Body of pancreas (tissue), 4 donors: ENCODE results near the gene RFX7. TPM values are rescaled to one million over a fixed set of nuclear protein-coding genes. Genes with fewer than 3 reads are reported as not detected.

ENCODE experiments used
- ATAC-seq: fragments of 150-250 bp; one replicate; pipeline ENCODE4 v1.9.1; 2016
- DNase-seq, 4 donors: peaks; one replicate each; pipeline ENCODE4 v3.0.0-alpha.2; 2019
- H3K27ac ChIP-seq, 4 donors: fragments of 200-600 bp; sonication (generic); 1 replicate in 3 of 4; 2 replicates in 1 of 4; pipeline versions ENCODE4 v1.5.1 to v1.6.1; 2016 to 2019; ENCODE audit warnings: mild to moderate bottlenecking in 1 of 4, mixed read lengths in 1 of 4, moderate library complexity in 1 of 4
- H3K27me3 ChIP-seq, 2 donors: fragments of 200-600 bp; sonication (generic); one replicate each; pipeline ENCODE4 v1.6.0; 2016; ENCODE audit warnings: mild to moderate bottlenecking in 1 of 2
- H3K36me3 ChIP-seq, 2 donors: fragments of 200-600 bp; sonication (generic); replicated peaks in 1 of 2; 2 replicates each; pipeline ENCODE4 v1.5.1; 2016; ENCODE audit warnings: low read depth in 2 of 2; ENCODE audit not compliant: insufficient read depth in 1 of 2
- H3K4me1 ChIP-seq: fragments of 200-600 bp; sonication (generic); one replicate; pipeline ENCODE4 v1.6.0; 2016
- H3K4me3 ChIP-seq, 2 donors: fragments of 200-600 bp; sonication (generic); 1 replicate in 1 of 2; 2 replicates in 1 of 2; pipeline ENCODE4 v1.5.1; 2016 to 2019
- H3K9me3 ChIP-seq, 3 donors: fragments of 200-600 bp; sonication (generic); 1 replicate in 2 of 3; 2 replicates in 1 of 3; pipeline ENCODE4 v1.5.1; 2016
- POLR2A ChIP-seq, 3 donors: fragments of 450-650 bp; IDR thresholded peaks; one replicate each; pipeline ENCODE4 v1.6.1; 2016; ENCODE audit warnings: antibody characterized with exemption in 3 of 3, mild to moderate bottlenecking in 2 of 3
- WGBS, 2 donors: methylation state at CpG; one replicate each; pipeline ENCODE4 v1.1.5; 2017; 5-methylcytosine and 5-hydroxymethylcytosine counted together
- intact Hi-C: fragments of 100-400 bp; cut with DNase I; formaldehyde crosslinking; loops from one replicate; pipeline ENCODE4 v1.15.1; 2023
- small RNA-seq: library from RNA; depleted of rRNA; stranded (forward); fragments of <200 nt; gene quantifications from one replicate; pipeline ENCODE3, GENCODE V24; 2016
- total RNA-seq, 2 donors: library from RNA; depleted of rRNA; stranded (reverse); fragments of >200 nt; gene quantifications; one replicate each; pipeline ENCODE4 v1.1.0, GENCODE V29; 2016
- TF ChIP-seq, protein P1 (sequence below), 7 experiments: fragments of 450-650 bp in 4 of 7; fragments of 200-600 bp in 3 of 7; sonication (generic) in 3 of 7; IDR thresholded peaks; one replicate each; pipeline ENCODE4 v1.5.1; 2016 to 2019; ENCODE audit warnings: antibody characterized with exemption in 7 of 7

RFX7 gene
- total RNA-seq, 2 donors from 2014 or later, result 2.6 to 5.4 TPM

DNA sequence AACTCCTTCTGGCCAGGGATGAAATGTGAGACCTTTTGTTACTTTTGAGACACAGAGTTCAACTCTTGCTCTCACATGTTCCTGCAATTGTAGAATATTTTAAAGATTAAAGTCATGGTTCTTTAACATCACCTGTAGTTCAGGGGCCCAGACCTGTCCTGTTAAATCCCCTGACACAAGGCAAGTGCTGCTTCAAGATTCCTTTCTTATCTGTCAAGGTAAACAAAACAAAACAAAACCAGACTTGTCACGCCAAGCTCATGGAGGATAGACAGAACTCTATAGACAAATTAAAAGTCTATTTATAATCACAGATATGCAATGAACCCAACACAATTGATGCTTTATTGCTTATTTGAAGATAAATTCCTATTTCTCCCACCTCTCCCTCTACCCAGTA, 201.6 kb downstream of the RFX7 start:
- no peak for ATAC-seq
- Histone ChIP-seq H3K27ac (no peak overlapping the region), H3K36me3 (no peaks in the 10 kb centered on the region), H3K4me1 (peaks cover 16% of the 10 kb centered on the region), H3K9me3 (no peaks in the 10 kb centered on the region), H3K27me3 (no peaks in the 10 kb centered on the region), H3K4me3 (no peak overlapping the region)
- TF ChIP-seq POLR2A (IDR thresholded peaks at IDR 0.05), result no peak
- TF ChIP-seq, protein P1, sequence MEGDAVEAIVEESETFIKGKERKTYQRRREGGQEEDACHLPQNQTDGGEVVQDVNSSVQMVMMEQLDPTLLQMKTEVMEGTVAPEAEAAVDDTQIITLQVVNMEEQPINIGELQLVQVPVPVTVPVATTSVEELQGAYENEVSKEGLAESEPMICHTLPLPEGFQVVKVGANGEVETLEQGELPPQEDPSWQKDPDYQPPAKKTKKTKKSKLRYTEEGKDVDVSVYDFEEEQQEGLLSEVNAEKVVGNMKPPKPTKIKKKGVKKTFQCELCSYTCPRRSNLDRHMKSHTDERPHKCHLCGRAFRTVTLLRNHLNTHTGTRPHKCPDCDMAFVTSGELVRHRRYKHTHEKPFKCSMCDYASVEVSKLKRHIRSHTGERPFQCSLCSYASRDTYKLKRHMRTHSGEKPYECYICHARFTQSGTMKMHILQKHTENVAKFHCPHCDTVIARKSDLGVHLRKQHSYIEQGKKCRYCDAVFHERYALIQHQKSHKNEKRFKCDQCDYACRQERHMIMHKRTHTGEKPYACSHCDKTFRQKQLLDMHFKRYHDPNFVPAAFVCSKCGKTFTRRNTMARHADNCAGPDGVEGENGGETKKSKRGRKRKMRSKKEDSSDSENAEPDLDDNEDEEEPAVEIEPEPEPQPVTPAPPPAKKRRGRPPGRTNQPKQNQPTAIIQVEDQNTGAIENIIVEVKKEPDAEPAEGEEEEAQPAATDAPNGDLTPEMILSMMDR (IDR thresholded peaks at IDR 0.05), result no peak
- intact Hi-C loops, result no loop called here
- DNase-seq, result no peak
- WGBS, 2 donors, result 52 to 62% methylated on average over 1 of the region's 1 CpG

DNA sequence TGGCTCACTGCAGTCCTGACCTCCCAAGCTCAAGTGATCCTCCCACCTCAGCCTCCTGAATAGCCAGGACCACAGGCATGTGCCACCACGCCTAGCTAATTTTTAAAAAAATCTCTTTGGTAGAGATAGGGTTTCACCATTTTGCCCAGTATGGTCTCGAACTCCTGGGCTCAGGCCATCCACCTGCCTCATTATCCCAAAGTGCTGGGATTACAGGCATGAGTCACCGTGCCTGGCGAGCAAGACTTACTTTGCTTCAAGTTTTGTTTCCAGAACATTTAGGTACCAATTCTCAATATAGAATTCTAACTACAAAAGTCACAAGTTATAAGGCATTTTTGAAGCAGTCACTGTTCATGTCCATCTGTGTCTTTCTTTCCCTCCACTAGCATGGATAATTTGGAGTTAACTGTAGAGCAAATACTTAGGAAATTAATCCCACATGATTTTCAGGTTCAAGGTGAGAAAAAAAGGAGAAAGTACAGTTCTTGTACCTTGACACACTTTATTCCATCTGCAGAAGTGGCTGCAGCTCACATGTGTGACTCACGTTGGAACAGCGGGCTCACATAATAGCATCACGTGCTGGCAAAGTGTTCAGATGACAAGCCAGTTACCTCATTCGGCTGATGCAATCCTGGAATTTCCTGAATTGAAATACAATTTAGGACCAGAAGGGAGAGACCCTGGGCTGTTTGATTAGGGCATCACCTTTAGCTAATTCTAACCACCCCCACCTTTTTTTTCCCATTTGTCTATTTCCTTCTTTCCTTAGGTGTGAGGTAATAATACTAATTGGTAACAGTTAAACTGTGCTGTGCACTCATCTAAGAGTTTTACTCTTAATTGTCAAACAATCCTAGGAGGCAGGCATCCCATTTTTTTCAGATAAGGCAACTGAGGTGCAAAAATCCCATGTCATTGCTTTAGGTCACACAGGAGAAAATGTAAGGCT, 203.3 kb downstream of the RFX7 start:
- no peak overlapping the region for H3K4me3 ChIP-seq
- ATAC-seq, result peak; percentile 95
- H3K27ac ChIP-seq, result peak overlapping the region; percentile 43 to 85 (median 69)
- peak in 1 of 3 donors; percentile 3 for TF ChIP-seq POLR2A (IDR thresholded peaks at IDR 0.05)
- TF ChIP-seq, protein P1 (IDR thresholded peaks at IDR 0.05), result no peak
- peaks cover 16% of the 10 kb centered on the region for H3K4me1 ChIP-seq
- peak; percentile 69 to 91 (median 84) for DNase-seq
- intact Hi-C loops, result no loop called here
- H3K36me3 ChIP-seq, result no peaks in the 10 kb centered on the region
- no peaks in the 10 kb centered on the region for H3K9me3 ChIP-seq
- 35 to 41% methylated on average over 8 of the region's 8 CpGs for whole genome bisulfite sequencing, 2 donors
- H3K27me3 ChIP-seq, result no peaks in the 10 kb centered on the region

DNA sequence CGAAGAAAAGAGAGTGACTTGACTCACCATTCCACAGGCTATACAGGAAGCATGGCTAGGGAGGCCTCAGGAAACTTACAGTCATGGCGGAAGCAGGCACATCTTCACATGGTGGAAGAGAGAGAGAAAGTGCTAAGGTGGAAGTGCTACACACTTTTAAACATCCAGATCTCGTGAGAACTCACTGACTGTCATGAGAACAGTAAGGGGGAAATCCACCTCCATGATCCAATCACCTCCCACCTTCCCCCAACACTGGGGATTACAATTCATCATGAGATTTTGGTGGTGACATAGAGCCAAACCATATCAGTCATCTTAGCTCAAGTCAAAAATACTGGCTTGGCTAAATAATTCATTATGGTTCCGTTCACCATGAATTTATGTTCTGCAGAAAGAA, 205.0 kb downstream of the RFX7 start:
- Histone ChIP-seq H3K27ac (no peak overlapping the region), H3K4me1 (peaks cover 16% of the 10 kb centered on the region), H3K36me3 (no peaks in the 10 kb centered on the region), H3K27me3 (no peaks in the 10 kb centered on the region), H3K4me3 (no peak overlapping the region), H3K9me3 (no peaks in the 10 kb centered on the region)
- WGBS, 2 donors, result 82 to 91% methylated on average over 4 of the region's 4 CpGs
- intact Hi-C loops, result no loop called here
- DNase-seq (no peak), ATAC-seq (no peak)
- TF ChIP-seq, protein P1 (IDR thresholded peaks at IDR 0.05), result no peak
- no peak for TF ChIP-seq POLR2A (IDR thresholded peaks at IDR 0.05)

DNA sequence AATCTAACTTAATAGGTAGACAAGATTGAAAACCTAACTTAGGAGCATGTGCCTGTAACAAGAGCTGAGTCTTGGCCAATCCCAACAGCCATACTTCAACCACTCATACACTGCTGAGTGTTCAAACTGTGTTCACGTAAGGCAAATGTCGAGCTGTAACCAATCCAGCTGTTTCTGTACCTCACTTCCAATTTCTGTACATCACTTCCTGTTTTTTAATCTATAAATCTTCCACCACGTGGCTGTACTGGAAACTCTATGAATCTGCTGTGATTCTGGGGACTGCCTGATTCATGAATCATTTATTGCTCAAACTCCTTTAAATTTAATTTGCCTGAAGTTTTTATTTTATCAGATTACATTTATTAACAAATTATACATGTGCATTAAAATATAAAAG, 205.7 kb downstream of the RFX7 start:
- no peaks in the 10 kb centered on the region for H3K36me3 ChIP-seq
- no peak for DNase-seq
- WGBS, 2 donors, result 61 to 70% methylated on average over 3 of the region's 3 CpGs
- no peak for TF ChIP-seq POLR2A (IDR thresholded peaks at IDR 0.05)
- TF ChIP-seq, protein P1 (IDR thresholded peaks at IDR 0.05), result no peak
- no peak overlapping the region for H3K27ac ChIP-seq
- H3K4me3 ChIP-seq, result no peak overlapping the region
- H3K27me3 ChIP-seq, result no peaks in the 10 kb centered on the region
- no peak for ATAC-seq
- intact Hi-C loops, result no loop called here
- peaks cover 16% of the 10 kb centered on the region for H3K4me1 ChIP-seq
- H3K9me3 ChIP-seq, result no peaks in the 10 kb centered on the region

Small RNAs within 50 kb of the gene (small RNA-seq; reads per million reads assigned to genes)
- gene CD24P2, result not detected
- not detected for gene RNU6-1287P

Other genes starting within 250 kb of the RFX7 start
- gene TEX9, start 121.5 kb upstream of the RFX7 start, total RNA-seq, result 1 to 10 TPM; 7.5 to 7.9 TPM
- 1 to 10 TPM; 1.6 to 4.0 TPM for gene MNS1, start 221.3 kb upstream of the RFX7 start, total RNA-seq